Lung (tissue), 12 donors: ENCODE measurements around the gene COL8A2. TPM values are rescaled to one million over a fixed set of nuclear protein-coding genes. Genes with fewer than 3 reads are reported as not detected.

Source experiments
- ATAC-seq: fragments of 200-7000 bp; cut with Tn5 transposase; one replicate; pipeline ENCODE4 v1.9.1; 2020; ENCODE audit warnings: moderate number of reproducible peaks; ENCODE audit not compliant: insufficient read depth, low FRiP score
- DNase-seq, 3 donors: peaks; one replicate each; pipeline ENCODE4 v3.0.0-alpha.2; 2013 to 2017
- H3K27ac ChIP-seq, 2 donors: one replicate each; pipeline ENCODE4 v1.5.1; 2013; ENCODE audit warnings: mild to moderate bottlenecking in 2 of 2, moderate library complexity in 2 of 2, control low read depth in 1 of 2, inconsistent platforms in 1 of 2, low read depth in 1 of 2, low read length in 1 of 2
- H3K27me3 ChIP-seq, 3 donors: one replicate each; pipeline ENCODE4 v1.5.1; 2013; ENCODE audit warnings: low read length in 2 of 3; ENCODE audit not compliant: control insufficient read depth in 3 of 3, insufficient read depth in 3 of 3
- H3K36me3 ChIP-seq, 4 donors: one replicate each; pipeline ENCODE4 v1.5.1; 2013; ENCODE audit warnings: low read length in 4 of 4, mild to moderate bottlenecking in 1 of 4, moderate library complexity in 1 of 4; ENCODE audit not compliant: control insufficient read depth in 4 of 4, insufficient read depth in 4 of 4
- H3K4me1 ChIP-seq, 5 donors: one replicate each; pipeline ENCODE4 v1.5.1; 2013; ENCODE audit warnings: low read length in 5 of 5, mild to moderate bottlenecking in 2 of 5, moderate library complexity in 1 of 5; ENCODE audit not compliant: control insufficient read depth in 5 of 5, insufficient read depth in 5 of 5
- H3K4me3 ChIP-seq: one replicate; pipeline ENCODE4 v1.5.1; 2013; ENCODE audit warnings: mild to moderate bottlenecking, control low read depth, moderate library complexity
- H3K9ac ChIP-seq, 2 donors: one replicate each; pipeline ENCODE4 v1.5.1; 2013; ENCODE audit warnings: low read length in 2 of 2, control low read depth in 1 of 2; ENCODE audit not compliant: insufficient read depth in 1 of 2
- H3K9me3 ChIP-seq, 4 donors: one replicate each; pipeline ENCODE4 v1.5.1; 2013; ENCODE audit warnings: low read length in 3 of 4, mild to moderate bottlenecking in 1 of 4, moderate library complexity in 1 of 4; ENCODE audit not compliant: control insufficient read depth in 4 of 4, insufficient read depth in 3 of 4
- CTCF ChIP-seq: IDR thresholded peaks from 2 replicates; pipeline ENCODE4 v1.5.1; 2012; ENCODE audit warnings: mild to moderate bottlenecking; ENCODE audit errors: control extremely low read depth, extremely low read depth
- WGBS, 2 donors: extraction: QIAGEN DNeasy Blood & Tissue Kit; methylation state at CpG; one replicate each; pipeline ENCODE4 v1.1.7; 2013; 5-methylcytosine and 5-hydroxymethylcytosine counted together
- polyA plus RNA-seq, 2 donors: library from polyadenylated mRNA; stranded (reverse); fragments of 200-250 nt; gene quantifications; one replicate each; pipeline ENCODE4 v1.2.1, GENCODE V29; 2013
- total RNA-seq, 2 donors: library from RNA; depleted of rRNA in 1 of 2; stranded (reverse); fragments of >200 nt in 1 of 2; gene quantifications; one replicate each; pipeline ENCODE4 v1.2.1, GENCODE V29; 2014 to 2021
- donor health status: control.
- donor health status: control.
- donor health status: Bipolar disorder and iron deficiency.
- donor health status: healthy.
- donor health status: DM: yes; HTN: yes; CAD: no.

COL8A2 gene
- total and polyA plus RNA-seq, 4 donors: 2.0 to 6.0 (median 3.3) TPM

GRCh38 chr1:36085686-36086526 is 39.1 kb downstream of the COL8A2 start:
- 92 to 95% methylated on average over 29 of the region's 29 CpGs for WGBS, 2 donors

DNA sequence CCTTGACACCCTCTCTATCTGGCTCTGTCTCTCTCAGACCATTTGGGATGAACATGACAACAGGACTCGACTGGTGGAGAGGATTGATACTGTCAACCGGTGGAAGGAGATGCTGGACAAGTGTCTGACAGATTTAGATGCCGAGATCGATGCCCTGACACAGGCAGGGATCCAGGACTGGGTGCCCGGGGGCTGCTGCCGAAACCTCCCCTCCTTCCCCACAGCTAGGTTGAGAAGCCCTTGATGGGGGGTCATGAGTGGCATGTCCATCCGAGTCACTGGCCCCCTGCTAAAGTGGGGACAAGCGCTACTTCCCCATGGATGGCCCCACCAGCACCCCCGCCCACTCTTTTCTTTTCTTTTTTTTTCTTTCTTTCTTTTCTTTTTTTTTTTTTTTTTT is 39.9 kb downstream of the COL8A2 start:
- H3K9me3 ChIP-seq: no peaks in the 10 kb centered on the region
- H3K36me3 ChIP-seq: peaks cover 0 to 3% (median 0%) of the 10 kb centered on the region in 4 donors
- ATAC-seq (no peak), DNase-seq (no peak)
- no peaks in the 10 kb centered on the region for H3K27me3 ChIP-seq
- H3K9ac ChIP-seq: no peak overlapping the region
- H3K4me1 ChIP-seq: peaks cover 0 to 19% (median 4%) of the 10 kb centered on the region in 5 donors
- H3K27ac ChIP-seq: no peak overlapping the region
- no peak overlapping the region for H3K4me3 ChIP-seq
- no peak for TF ChIP-seq CTCF
- 87 to 94% methylated on average over 9 of the region's 9 CpGs for WGBS, 2 donors

More at GRCh38 chr1:36085686-36086526, 39.1 kb downstream of the COL8A2 start:
- peaks cover 0 to 3% (median under 1%) of the 10 kb centered on the region in 4 donors for H3K36me3 ChIP-seq
- H3K27ac ChIP-seq: no peak overlapping the region
- peaks cover 0 to 19% (median 4%) of the 10 kb centered on the region in 5 donors for H3K4me1 ChIP-seq
- H3K9me3 ChIP-seq: no peaks in the 10 kb centered on the region
- H3K4me3 ChIP-seq: no peak overlapping the region
- DNase-seq (no peak), ATAC-seq (no peak)
- H3K27me3 ChIP-seq: no peaks in the 10 kb centered on the region
- no peak for TF ChIP-seq CTCF
- no peak overlapping the region for H3K9ac ChIP-seq

DNA sequence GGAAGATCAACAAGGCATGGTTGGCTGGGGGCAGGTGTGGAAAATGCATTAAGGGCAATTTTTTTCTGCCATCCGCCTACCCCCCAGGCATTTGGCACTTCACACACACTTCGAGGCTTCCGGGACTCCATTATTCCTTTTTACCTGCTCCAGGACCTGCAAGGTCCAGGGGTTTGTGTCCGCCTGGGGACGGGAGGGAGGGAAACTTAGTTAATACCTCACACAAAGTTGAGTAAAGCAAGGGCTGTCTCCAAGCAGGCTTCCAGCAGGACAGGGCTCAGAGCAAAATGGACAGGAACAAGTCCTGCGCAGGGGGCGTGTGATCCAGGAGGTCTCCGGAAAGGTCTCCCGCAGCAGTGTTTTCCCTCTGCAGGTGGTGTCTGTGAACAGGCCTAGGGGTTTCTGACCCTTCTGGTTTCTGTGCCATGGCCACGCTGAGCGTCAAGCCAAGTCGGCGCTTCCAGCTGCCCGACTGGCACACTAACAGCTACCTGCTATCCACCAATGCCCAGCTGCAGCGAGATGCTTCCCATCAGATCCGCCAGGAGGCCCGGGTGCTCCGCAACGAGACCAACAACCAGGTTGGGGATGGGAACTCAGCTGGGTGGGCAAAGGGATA is 40.4 kb downstream of the COL8A2 start:
- Histone ChIP-seq H3K9me3 (no peaks in the 10 kb centered on the region), H3K36me3 (peaks cover 0 to 3% (median 0%) of the 10 kb centered on the region in 4 donors), H3K4me1 (peaks cover 0 to 15% (median 3%) of the 10 kb centered on the region in 5 donors), H3K27ac (no peak overlapping the region), H3K4me3 (no peak overlapping the region), H3K27me3 (no peaks in the 10 kb centered on the region), H3K9ac (peak overlapping the region; percentile 51 to 69)
- no peak for TF ChIP-seq CTCF
- DNase-seq (peak in 1 of 3 donors; percentile 30), ATAC-seq (no peak)
- 57 to 65% methylated on average over 19 of the region's 19 CpGs for WGBS, 2 donors
